HG02970 (cell line): ENCODE results near the gene AKAP1.

Source experiments
- ATAC-seq: cut with Tn5 transposase; IDR thresholded peaks from one replicate; pipeline ENCODE4 v1.9.1; 2021; ENCODE audit warnings: mild to moderate bottlenecking, moderate library complexity, moderate number of reproducible peaks; ENCODE audit not compliant: unreplicated experiment, low FRiP score

The AKAP1 gene

DNA sequence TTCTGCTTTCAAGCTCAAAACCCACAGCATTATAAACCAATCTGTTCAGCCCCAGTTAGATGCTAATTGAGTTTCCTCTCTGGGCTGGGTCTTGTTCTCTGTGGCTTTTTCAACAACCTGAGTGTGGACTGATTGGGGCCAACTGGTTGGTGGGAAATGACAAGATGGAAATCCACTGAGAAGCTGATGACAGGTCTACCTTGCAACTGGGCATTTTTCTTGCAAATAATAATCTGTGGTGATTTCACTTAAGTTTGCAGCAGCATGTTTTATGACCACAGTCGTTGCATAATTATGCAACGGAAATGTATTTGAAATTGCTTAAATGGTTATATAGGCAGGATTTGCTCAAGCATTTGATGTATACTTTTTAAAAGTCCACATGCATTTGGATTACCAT, 69.9 kb downstream of the AKAP1 start:
- no peak for ATAC-seq

DNA sequence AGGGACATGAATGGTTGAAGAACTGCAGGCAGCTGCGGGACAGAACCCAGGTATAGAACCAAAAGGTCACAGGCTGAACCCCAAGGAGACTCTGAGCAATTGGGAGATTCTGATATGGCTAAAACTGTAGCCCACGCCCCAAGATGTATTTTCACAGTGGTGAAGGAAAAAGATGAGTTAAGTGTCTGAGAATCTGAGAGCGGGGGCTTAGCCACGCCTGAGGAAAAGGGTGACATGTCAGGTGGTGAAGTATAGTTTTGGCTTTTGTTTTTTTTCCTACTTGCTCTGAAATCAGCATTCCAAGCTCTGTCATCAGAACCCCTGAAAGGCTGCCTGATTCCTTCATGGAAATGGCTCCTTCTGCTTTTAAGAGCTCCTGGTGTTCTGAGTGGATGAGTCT, 73.3 kb downstream of the AKAP1 start:
- no peak for ATAC-seq

DNA sequence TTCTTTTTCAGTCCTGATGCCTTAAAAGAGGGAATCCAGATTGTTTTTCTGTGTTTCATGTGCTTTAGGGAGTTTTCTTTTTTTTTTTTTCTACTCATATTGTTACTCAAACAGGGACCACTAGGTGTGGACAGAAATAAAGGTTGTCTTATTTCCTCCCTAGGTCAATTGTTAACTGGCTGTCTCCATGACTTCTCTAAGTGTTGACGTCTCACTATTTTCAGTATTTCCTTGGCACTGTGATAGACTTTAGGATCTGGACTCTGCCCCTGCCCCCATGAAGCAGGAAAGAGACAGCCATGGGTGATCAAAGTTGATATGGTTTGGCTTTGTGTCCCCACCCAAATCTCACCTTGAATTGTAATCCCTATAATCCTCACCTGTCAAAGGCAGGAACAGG, 73.7 kb downstream of the AKAP1 start:
- no peak for ATAC-seq

DNA sequence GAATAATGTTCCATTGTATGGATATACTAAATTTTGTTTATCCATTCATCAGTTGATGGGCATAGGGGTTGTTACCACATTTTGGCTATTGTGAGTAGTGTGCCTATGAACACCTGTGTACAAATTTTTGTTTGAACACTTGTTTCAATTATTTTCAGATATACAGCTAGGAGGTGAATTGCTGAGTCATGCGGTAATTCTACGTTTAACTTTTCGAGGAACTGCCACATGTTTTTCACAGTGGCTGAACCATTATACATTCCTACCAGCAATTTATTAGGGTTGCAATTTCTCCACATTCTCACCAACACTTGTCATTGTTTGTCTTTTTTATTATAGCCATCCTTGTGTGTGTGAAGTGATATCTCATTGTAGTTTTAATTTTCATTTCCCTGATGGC, 75.6 kb downstream of the AKAP1 start:
- ATAC-seq = no peak

DNA sequence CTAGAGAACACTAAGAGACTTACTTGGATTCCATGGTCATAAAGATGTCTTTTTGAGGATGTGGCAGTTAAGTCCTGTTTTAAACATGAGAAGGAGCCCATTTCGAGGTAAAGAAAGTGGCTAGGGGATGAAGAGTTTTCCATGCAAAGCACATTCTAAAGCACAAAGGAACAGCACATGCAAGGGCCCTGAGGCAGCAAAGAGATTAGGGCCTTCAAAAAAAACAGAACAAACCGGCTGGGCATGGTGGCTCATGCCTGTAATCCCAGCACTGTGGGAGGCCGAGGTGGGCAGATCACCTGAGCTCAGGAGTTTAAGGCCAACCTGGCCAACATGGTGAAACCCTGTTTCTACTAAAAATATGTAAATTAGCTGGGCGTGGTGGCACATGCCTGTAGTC, 79.8 kb downstream of the AKAP1 start:
- no peak for ATAC-seq

DNA sequence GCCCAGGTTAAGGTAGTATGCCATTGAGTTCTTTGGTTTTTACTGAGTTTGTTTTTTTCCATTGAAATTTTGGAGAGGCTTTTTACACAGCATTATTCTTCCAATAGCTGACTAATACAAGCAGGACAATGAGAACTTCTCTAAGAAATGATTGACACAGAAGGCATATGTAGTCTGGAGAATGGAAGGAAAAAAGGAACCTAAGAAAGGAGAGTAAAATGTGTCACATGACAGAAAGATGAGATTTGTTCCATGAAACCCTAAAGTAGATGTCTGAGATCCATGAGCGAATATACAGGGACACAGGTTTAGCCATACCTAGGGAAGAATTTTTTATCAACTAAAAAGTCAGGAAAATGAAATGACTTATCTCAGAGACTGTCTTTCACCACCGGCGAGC, 80.7 kb downstream of the AKAP1 start:
- ATAC-seq = no peak

DNA sequence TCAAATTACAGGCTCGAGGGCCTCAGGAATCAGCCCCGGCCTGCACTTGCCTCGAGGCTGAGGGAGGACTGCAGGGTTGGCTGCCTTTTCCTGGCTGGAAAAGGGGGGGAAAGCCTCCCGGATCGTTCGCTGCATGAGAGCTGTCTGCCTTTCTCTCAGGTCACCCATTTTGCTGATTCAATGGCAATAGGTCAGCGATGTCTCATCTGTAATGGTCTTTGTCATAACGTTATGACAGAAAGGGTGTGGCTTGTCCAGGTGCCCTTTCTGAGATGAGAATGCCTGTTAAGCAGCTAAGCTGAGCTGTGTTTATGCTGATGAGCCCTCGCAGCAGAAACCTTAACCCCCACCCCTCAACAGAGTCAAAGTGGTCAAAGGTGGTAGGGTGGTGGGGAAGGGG, 81.8 kb downstream of the AKAP1 start:
- ATAC-seq = no peak

DNA sequence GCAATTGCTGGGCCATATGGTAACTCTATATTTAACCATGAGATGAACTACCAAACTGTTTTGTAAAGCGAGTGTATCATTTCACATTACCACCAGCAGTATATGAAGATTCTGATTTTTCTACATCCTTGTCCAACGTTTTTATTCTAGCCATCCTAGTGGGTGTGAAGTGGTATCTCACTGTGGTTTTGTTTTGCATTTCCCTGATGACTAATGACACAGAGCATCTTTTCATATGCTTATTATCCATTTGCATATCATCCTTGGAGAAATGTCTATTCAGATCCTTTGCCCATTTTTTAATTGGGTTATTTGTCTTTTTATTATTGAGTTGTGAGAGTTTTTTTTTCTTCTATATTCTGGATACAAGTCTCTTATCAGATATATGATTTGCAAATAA, 83.6 kb downstream of the AKAP1 start:
- no peak for ATAC-seq

DNA sequence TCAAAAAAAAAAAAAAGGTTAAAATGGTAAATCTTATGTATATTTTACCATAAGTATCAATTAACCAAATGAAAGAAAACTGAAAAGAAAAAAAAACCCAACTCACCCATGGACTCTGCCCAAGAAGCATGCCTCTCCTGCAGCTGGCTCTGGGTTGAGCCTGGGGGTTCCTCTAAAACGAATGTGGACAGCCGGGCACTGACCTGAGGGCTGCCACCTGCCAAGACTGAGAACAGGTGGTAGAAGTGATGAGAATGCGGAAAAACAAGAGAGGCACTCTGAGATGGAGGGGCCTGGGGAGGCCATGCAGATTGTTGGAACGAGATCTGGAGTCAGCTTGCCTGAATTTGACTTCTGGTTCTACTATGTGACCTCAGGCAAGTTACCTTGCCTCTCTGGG, 85.8 kb downstream of the AKAP1 start:
- ATAC-seq = no peak
